H1 (cell line): ENCODE results near the gene ABCC11. TPM values are rescaled to one million over a fixed set of nuclear protein-coding genes. Genes with fewer than 3 reads are reported as not detected.

Source experiments
- CTCF ChIA-PET: fragments of 300-600 bp; sonication (Branson Sonifier 250); formaldehyde crosslinking; loops from one replicate; lab custom pipeline; 2021; ENCODE audit not compliant: partially characterized antibody; lab: Charles Lee
- POLR2A ChIA-PET: fragments of 300-600 bp; sonication (Branson Sonifier 250); formaldehyde crosslinking; loops from one replicate; lab custom pipeline; 2021; ENCODE audit warnings: inconsistent platforms; ENCODE audit not compliant: partially characterized antibody; lab: Charles Lee
- DNase-seq, 2 experiments: peaks; one replicate each; pipeline versions ENCODE4 v3.0.0 to v3.0.0-alpha.2; 2010 to 2022; ENCODE audit warnings: low spot score in 2 of 2, low read depth in 1 of 2, mixed read lengths in 1 of 2
- FAIRE-seq: peaks from 2 replicates; lab custom pipeline; 2011; peaks lifted over from hg19 to GRCh38; lab: Jason Lieb, UNC
- H2AFZ ChIP-seq: 2 replicates; pipeline ENCODE4 v1.8.1; 2012; ENCODE audit warnings: low read length, inconsistent platforms
- H2AK5ac ChIP-seq: 2 replicates; pipeline ENCODE4 v1.6.1; 2013; ENCODE audit warnings: low read depth, low read length
- H2BK120ac ChIP-seq: replicated peaks from 2 replicates; pipeline ENCODE3; 2013; ENCODE audit warnings: low read depth, low read length, inconsistent platforms
- H2BK12ac ChIP-seq: 2 replicates; pipeline ENCODE4 v1.6.1; 2013; ENCODE audit warnings: low read depth, low read length
- H2BK15ac ChIP-seq: 2 replicates; pipeline ENCODE4 v1.6.1; 2013; ENCODE audit warnings: low read length
- H2BK20ac ChIP-seq: 2 replicates; pipeline ENCODE4 v1.6.1; 2013; ENCODE audit warnings: low read length
- H2BK5ac ChIP-seq: 2 replicates; pipeline ENCODE4 v1.6.1; 2013; ENCODE audit warnings: low read depth, low read length
- H3K14ac ChIP-seq: 2 replicates; pipeline ENCODE4 v1.6.1; 2013; ENCODE audit warnings: inconsistent platforms; ENCODE audit not compliant: insufficient read length
- H3K18ac ChIP-seq: 2 replicates; pipeline ENCODE4 v1.6.1; 2013; ENCODE audit warnings: low read length; ENCODE audit errors: extremely low read depth
- H3K23ac ChIP-seq: 2 replicates; pipeline ENCODE4 v1.6.1; 2013; ENCODE audit warnings: inconsistent platforms; ENCODE audit not compliant: insufficient read length
- H3K23me2 ChIP-seq: 2 replicates; pipeline ENCODE4 v1.6.1; 2013; ENCODE audit warnings: low read depth, low read length
- H3K27ac ChIP-seq: 2 replicates; pipeline ENCODE4 v1.6.1; 2011; ENCODE audit warnings: low read depth, low read length, inconsistent platforms
- H3K27me3 ChIP-seq, 4 experiments: replicated peaks in 1 of 4; 1 replicate in 1 of 4; 2 replicates in 3 of 4; pipeline versions ENCODE4 v1.6.1 to v1.8.1; 2011 to 2013; ENCODE audit warnings: low read length in 3 of 4, mild to moderate bottlenecking in 3 of 4, inconsistent platforms in 2 of 4, mixed read lengths in 2 of 4, moderate library complexity in 1 of 4; ENCODE audit not compliant: control insufficient read depth in 3 of 4, insufficient read depth in 3 of 4; ENCODE audit errors: extremely low read depth in 1 of 4
- H3K36me3 ChIP-seq, 4 experiments: 2 replicates each; pipeline versions ENCODE4 v1.6.1 to v1.8.1; 2011 to 2013; ENCODE audit warnings: mild to moderate bottlenecking in 4 of 4, low read length in 3 of 4, moderate library complexity in 2 of 4, control low read depth in 1 of 4, inconsistent platforms in 1 of 4; ENCODE audit not compliant: insufficient read depth in 4 of 4, control insufficient read depth in 2 of 4
- H3K4ac ChIP-seq: replicated peaks from 2 replicates; pipeline ENCODE3; 2013; ENCODE audit warnings: low read length, low read depth, mixed read lengths, inconsistent platforms; ENCODE audit not compliant: insufficient read length
- H3K4me1 ChIP-seq, 4 experiments: replicated peaks in 1 of 4; 1 replicate in 1 of 4; 2 replicates in 3 of 4; pipeline versions ENCODE4 v1.6.1 to v1.8.1; 2011 to 2013; ENCODE audit warnings: low read length in 3 of 4, inconsistent platforms in 2 of 4, mixed read lengths in 1 of 4; ENCODE audit not compliant: insufficient read depth in 4 of 4, control insufficient read depth in 3 of 4
- H3K4me2 ChIP-seq, 2 experiments: 2 replicates each; pipeline versions ENCODE4 v1.6.1 to v1.8.1; 2011 to 2013; ENCODE audit warnings: low read depth in 2 of 2, low read length in 2 of 2, control low read depth in 1 of 2, inconsistent platforms in 1 of 2, mild to moderate bottlenecking in 1 of 2; ENCODE audit not compliant: insufficient read depth in 1 of 2
- H3K4me3 ChIP-seq, 4 experiments: fragments of 200-600, 300-600 bp in 1 of 4; sonication (generic), shearing (Covaris generic), sonication (Bioruptor Twin) in 1 of 4; 2 replicates each; pipeline versions ENCODE4 v1.5.1 to v1.8.1; 2011 to 2016; ENCODE audit warnings: low read length in 4 of 4, low read depth in 3 of 4, control low read depth in 2 of 4, inconsistent platforms in 2 of 4, mild to moderate bottlenecking in 2 of 4, mixed read lengths in 1 of 4, moderate library complexity in 1 of 4; ENCODE audit not compliant: insufficient read depth in 2 of 4; ENCODE audit errors: extremely low read depth in 1 of 4
- H3K56ac ChIP-seq: replicated peaks from 2 replicates; pipeline ENCODE3; 2013; ENCODE audit warnings: low read depth, mild to moderate bottlenecking, mixed read lengths, low read length, inconsistent platforms; ENCODE audit not compliant: insufficient read length
- H3K79me1 ChIP-seq: 2 replicates; pipeline ENCODE4 v1.6.1; 2013; ENCODE audit warnings: low read depth, low read length, control low read depth
- H3K79me2 ChIP-seq, 2 experiments: 2 replicates each; pipeline versions ENCODE4 v1.6.1 to v1.8.1; 2012 to 2013; ENCODE audit warnings: low read length in 2 of 2, mild to moderate bottlenecking in 2 of 2, inconsistent platforms in 1 of 2; ENCODE audit not compliant: insufficient read depth in 2 of 2, control insufficient read depth in 1 of 2
- H3K9ac ChIP-seq, 4 experiments: replicated peaks in 1 of 4; 1 replicate in 1 of 4; 2 replicates in 3 of 4; pipeline versions ENCODE4 v1.6.1 to v1.8.1; 2011 to 2013; ENCODE audit warnings: low read depth in 3 of 4, low read length in 3 of 4, control low read depth in 2 of 4, mild to moderate bottlenecking in 2 of 4, moderate library complexity in 2 of 4, inconsistent platforms in 1 of 4; ENCODE audit errors: extremely low read depth in 1 of 4
- H3K9me3 ChIP-seq, 2 experiments: 2 replicates each; pipeline versions ENCODE4 v1.6.1 to v1.8.1; 2012 to 2013; ENCODE audit warnings: mild to moderate bottlenecking in 2 of 2, moderate library complexity in 2 of 2, control low read depth in 1 of 2, inconsistent platforms in 1 of 2, low read depth in 1 of 2, low read length in 1 of 2, mixed read lengths in 1 of 2; ENCODE audit not compliant: insufficient read depth in 2 of 2
- H4K20me1 ChIP-seq, 2 experiments: replicated peaks in 1 of 2; 2 replicates each; pipeline versions ENCODE3 to v1.8.1; 2011 to 2013; ENCODE audit warnings: inconsistent platforms in 2 of 2, low read length in 2 of 2, mild to moderate bottlenecking in 1 of 2; ENCODE audit not compliant: insufficient read depth in 2 of 2, control insufficient read depth in 1 of 2
- H4K5ac ChIP-seq: 2 replicates; pipeline ENCODE4 v1.6.1; 2013; ENCODE audit warnings: low read length, low read depth, mixed read lengths, inconsistent platforms; ENCODE audit not compliant: insufficient read length
- H4K8ac ChIP-seq: 2 replicates; pipeline ENCODE4 v1.8.0; 2013; ENCODE audit warnings: mild to moderate bottlenecking, moderate library complexity, low read length, inconsistent platforms; ENCODE audit not compliant: insufficient read depth; ENCODE audit errors: extremely low read depth
- H4K91ac ChIP-seq: replicated peaks from 2 replicates; pipeline ENCODE3; 2013; ENCODE audit warnings: low read length, mixed read lengths, inconsistent platforms; ENCODE audit not compliant: insufficient read length
- BCL11A ChIP-seq, 2 experiments: IDR thresholded peaks; one replicate each; pipeline ENCODE4 v1.6.1; 2011; ENCODE audit warnings: low read depth in 2 of 2, low read length in 2 of 2, mild to moderate bottlenecking in 2 of 2
- GTF2F1 ChIP-seq: IDR thresholded peaks from 2 replicates; pipeline ENCODE4 v1.6.1; 2012; ENCODE audit warnings: low read depth, low read length, improper control_type of control experiment, borderline replicate concordance
- KDM1A ChIP-seq: fragments of 200-600, 300-600 bp; sonication (generic); IDR thresholded peaks from 2 replicates; pipeline ENCODE4 v1.7.1; 2016; ENCODE audit warnings: mild to moderate bottlenecking, low read length, borderline replicate concordance
- KDM4A ChIP-seq: IDR thresholded peaks from one replicate; pipeline ENCODE4 v1.7.1; 2012; ENCODE audit warnings: low read depth, mild to moderate bottlenecking, moderate library complexity, low read length, inconsistent platforms; ENCODE audit not compliant: severe bottlenecking
- NANOG ChIP-seq: IDR thresholded peaks from 2 replicates; pipeline ENCODE4 v1.6.1; 2011; ENCODE audit warnings: low read length, low read depth, mild to moderate bottlenecking, inconsistent platforms; ENCODE audit not compliant: insufficient read depth, poor library complexity, severe bottlenecking
- POLR2A ChIP-seq, 2 experiments: IDR thresholded peaks; 1 replicate in 1 of 2; 2 replicates in 1 of 2; pipeline ENCODE4 v1.6.1; 2011; ENCODE audit warnings: low read depth in 2 of 2, low read length in 2 of 2, mild to moderate bottlenecking in 2 of 2; ENCODE audit errors: control extremely low read depth in 1 of 2
- POU5F1 ChIP-seq: IDR thresholded peaks from 2 replicates; pipeline ENCODE4 v1.6.1; 2011; ENCODE audit warnings: low read depth, mild to moderate bottlenecking, low read length, moderate library complexity
- RNF2 ChIP-seq: fragments of 200-900, 300-1000 bp; sonication (generic); IDR thresholded peaks from 2 replicates; pipeline ENCODE4 v1.7.1; 2016; ENCODE audit warnings: borderline replicate concordance, low read depth, mild to moderate bottlenecking, antibody characterized with exemption, low read length; ENCODE audit not compliant: poor library complexity, severe bottlenecking; ENCODE audit errors: missing control alignments
- SP2 ChIP-seq: IDR thresholded peaks from 2 replicates; pipeline ENCODE4 v1.6.1; 2012; ENCODE audit warnings: mild to moderate bottlenecking, low read length, inconsistent platforms
- SP4 ChIP-seq: IDR thresholded peaks from 2 replicates; pipeline ENCODE4 v1.6.1; 2012; ENCODE audit warnings: low read length, inconsistent platforms
- whole genome bisulfite sequencing, 2 experiments: shearing (Covaris generic) in 1 of 2; methylation state at CpG; one replicate each; pipeline versions ENCODE4 v1.1.6 to v1.1.7; 2013 to 2015; ENCODE audit warnings: low lambda C conversion rate in 2 of 2, mixed read lengths in 2 of 2, inconsistent platforms in 1 of 2, low coverage in 1 of 2, missing lambda C conversion rate in 1 of 2; ENCODE audit not compliant: insufficient replicate concordance in 2 of 2, insufficient coverage in 1 of 2, insufficient read length in 1 of 2; ENCODE audit errors: extremely low coverage in 1 of 2, missing lambda C conversion rate in 1 of 2; 5-methylcytosine and 5-hydroxymethylcytosine counted together
- polyA plus RNA-seq, 7 experiments: library from polyadenylated mRNA; depleted of rRNA in 3 of 7; stranded (reverse) in 5 of 7; unstranded in 2 of 7; fragments of >200 nt in 5 of 7; fragments of 200-250 nt in 2 of 7; gene quantifications; 1 replicate in 5 of 7; 2 replicates in 1 of 7; 4 replicates in 1 of 7; pipeline versions ENCODE4 v1.2.1 to v1.2.3, GENCODE V29; 2011 to 2013; ENCODE audit warnings: missing spikeins in 2 of 7, mixed read lengths in 2 of 7
- total RNA-seq: library from RNA; stranded (reverse); fragmentation: NEBNext Ultra II Directional; extraction: Animal tissue kit (Norgen Biotek cat#: 25700); gene quantifications from 2 replicates; pipeline ENCODE4 v1.2.1, GENCODE V29; 2021
- TF ChIP-seq, protein P1 (sequence below): IDR thresholded peaks from 2 replicates; pipeline ENCODE4 v1.6.1; 2011; ENCODE audit warnings: low read length, improper control_type of control experiment
- TF ChIP-seq, protein P2 (sequence below): IDR thresholded peaks from 2 replicates; pipeline ENCODE4 v1.6.1; 2012; ENCODE audit warnings: inconsistent platforms

Gene ABCC11
- total and polyA plus RNA-seq, 2 of the 8 experiments (the other 6 are each of a cell fraction or from before 2014, with no cell fraction given) = 0.06 TPM; not detected in 1

DNA sequence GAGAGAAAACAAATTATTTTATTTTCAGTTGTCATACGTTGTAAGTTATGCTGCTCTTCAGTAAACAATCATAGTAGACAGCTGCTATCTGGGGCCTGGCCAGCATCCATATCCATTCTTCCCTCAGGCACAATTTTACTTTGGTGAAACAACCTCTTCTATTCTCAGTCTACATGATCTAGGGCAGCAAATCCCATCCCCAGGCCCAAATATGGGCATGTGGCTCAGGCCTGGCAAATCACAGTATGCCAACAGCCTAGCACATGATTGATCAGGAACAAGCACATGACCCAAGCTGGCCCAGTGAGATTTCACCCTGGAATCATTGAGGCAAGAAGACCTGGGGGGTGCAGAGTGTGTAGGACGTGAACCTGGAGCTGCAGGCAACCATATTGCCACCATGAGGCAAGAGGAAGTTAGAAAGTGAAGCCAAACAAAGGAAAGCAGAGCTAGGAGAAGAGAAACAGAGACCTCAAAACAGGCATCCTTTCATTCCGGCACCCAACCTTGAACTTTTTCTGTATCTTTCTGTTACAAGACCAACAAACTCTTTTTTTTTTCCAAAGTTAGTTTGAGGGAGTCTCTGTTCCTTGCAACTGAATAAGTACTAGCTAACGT, 81.3 kb downstream of the ABCC11 start:
- Histone ChIP-seq H4K91ac (no peak overlapping the region), H2AK5ac (no peak overlapping the region), H3K36me3 (no peaks in the 10 kb centered on the region), H2BK15ac (no peak overlapping the region), H3K4ac (no peak overlapping the region), H3K4me2 (no peak overlapping the region), H3K23ac (no peak overlapping the region), H3K18ac (no peak overlapping the region), H2AFZ (peak overlapping the region; percentile 81; the same call in 1 of the 2 replicates), H3K27ac (no peak overlapping the region), H3K27me3 (no peaks in the 10 kb centered on the region), H4K8ac (no peak overlapping the region), H3K4me3 (no peak overlapping the region), H3K14ac (no peak overlapping the region), H3K4me1 (no peaks in the 10 kb centered on the region), H4K20me1 (no peaks in the 10 kb centered on the region), H3K79me1 (no peaks in the 10 kb centered on the region), H3K79me2 (no peaks in the 10 kb centered on the region; a peak in 1 of 4 replicates), H3K9ac (no peak overlapping the region), H4K5ac (no peak overlapping the region), H2BK12ac (no peak overlapping the region), H2BK5ac (no peak overlapping the region), H3K23me2 (no peaks in the 10 kb centered on the region), H3K9me3 (no peaks in the 10 kb centered on the region), H3K56ac (no peak overlapping the region), H2BK120ac (no peak overlapping the region), H2BK20ac (no peak overlapping the region)
- DNase-seq (no peak), FAIRE-seq (no peak)
- CTCF ChIA-PET = interaction anchor here (0.9 to 3.4 kb wide), 6 partner anchors 9 to 1223 kb away, joined by 3 to 16 read pairs (median 6); partner anchors contain the start of gene NETO2
- 90% methylated on average over 4 of the region's 4 CpGs; no CpG with 5 or more reads in 1 of the 2 experiments for WGBS, 2 experiments
- POLR2A ChIA-PET = no interaction called here
- TF ChIP-seq POLR2A (IDR thresholded peaks at IDR 0.05; ENCODE audit: control extremely low read depth in 1 of 2, low read depth in 2 of 2, low read length in 2 of 2) (no peak), SP2 (no peak), SP4 (no peak), NANOG (no peak), GTF2F1 (no peak), KDM1A (no peak), KDM4A (no peak), BCL11A (IDR thresholded peaks at IDR 0.05; ENCODE audit: low read depth in 2 of 2, low read length in 2 of 2) (no peak), RNF2 (no peak), POU5F1 (no peak)
- TF ChIP-seq, protein P1, sequence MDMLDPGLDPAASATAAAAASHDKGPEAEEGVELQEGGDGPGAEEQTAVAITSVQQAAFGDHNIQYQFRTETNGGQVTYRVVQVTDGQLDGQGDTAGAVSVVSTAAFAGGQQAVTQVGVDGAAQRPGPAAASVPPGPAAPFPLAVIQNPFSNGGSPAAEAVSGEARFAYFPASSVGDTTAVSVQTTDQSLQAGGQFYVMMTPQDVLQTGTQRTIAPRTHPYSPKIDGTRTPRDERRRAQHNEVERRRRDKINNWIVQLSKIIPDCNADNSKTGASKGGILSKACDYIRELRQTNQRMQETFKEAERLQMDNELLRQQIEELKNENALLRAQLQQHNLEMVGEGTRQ = no peak
- TF ChIP-seq, protein P2, sequence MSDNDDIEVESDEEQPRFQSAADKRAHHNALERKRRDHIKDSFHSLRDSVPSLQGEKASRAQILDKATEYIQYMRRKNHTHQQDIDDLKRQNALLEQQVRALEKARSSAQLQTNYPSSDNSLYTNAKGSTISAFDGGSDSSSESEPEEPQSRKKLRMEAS = peak; percentile 26; the same call in 1 of the 2 replicates
